Measurements from ENCODE around the gene FSIP1.

Gene FSIP1

DNA sequence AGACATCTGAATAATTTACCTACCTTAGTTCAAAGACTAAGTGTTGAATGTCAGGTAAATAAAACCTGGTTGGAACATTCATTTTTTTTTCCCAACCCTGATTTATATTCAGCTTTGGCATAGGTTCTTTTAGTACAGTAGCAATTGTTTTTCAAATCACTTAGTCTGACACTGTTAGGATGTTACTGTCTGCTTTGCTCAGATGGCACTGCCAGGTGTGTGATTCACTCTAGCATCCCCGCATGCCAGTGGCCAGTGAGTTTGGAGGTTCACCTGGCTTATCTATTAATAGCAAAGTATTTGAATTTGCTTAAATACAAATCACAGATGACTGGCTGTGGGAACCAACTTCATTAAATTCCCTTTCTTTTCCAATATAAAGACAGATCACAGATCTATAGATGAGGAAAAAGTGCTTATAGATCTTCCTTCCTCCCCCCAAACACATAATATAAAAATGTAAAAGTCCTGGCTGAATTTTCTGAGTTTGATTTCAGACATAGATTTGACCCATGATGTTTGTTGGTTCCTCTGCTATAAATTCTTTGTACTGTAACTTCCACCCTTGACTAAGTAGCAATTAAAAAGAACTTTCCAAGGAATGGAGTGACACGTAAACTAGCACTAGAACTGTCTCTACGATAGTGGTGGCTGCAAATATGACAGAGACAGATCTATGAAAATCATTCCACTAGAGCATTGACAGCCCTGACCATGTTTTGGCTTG lies 197.8 kb downstream of the FSIP1 start:
- Histone ChIP-seq H3K36me3 (ENCODE audit: control insufficient read depth, insufficient read depth, low read length) (peaks cover 61% of the 10 kb centered on the region), H3K9me3 (ENCODE audit: control insufficient read depth, insufficient read depth, low read length) (no peaks in the 10 kb centered on the region), H3K27ac (ENCODE audit: low read length) (no peak overlapping the region), H3K4me3 (ENCODE audit: low read length) (no peak overlapping the region), H3K4me1 (ENCODE audit: control insufficient read depth, insufficient read depth, low read length) (peaks cover 9% of the 10 kb centered on the region; the same call in 1 of the 2 replicates), H3K27me3 (ENCODE audit: control insufficient read depth, insufficient read depth, low read length) (no peaks in the 10 kb centered on the region)
- no peak for DNase-seq (ENCODE audit: low read depth, low spot score)
- no CpG with 5 or more reads among the region's 3 CpGs for WGBS (ENCODE audit: insufficient coverage, insufficient read length)

DNA sequence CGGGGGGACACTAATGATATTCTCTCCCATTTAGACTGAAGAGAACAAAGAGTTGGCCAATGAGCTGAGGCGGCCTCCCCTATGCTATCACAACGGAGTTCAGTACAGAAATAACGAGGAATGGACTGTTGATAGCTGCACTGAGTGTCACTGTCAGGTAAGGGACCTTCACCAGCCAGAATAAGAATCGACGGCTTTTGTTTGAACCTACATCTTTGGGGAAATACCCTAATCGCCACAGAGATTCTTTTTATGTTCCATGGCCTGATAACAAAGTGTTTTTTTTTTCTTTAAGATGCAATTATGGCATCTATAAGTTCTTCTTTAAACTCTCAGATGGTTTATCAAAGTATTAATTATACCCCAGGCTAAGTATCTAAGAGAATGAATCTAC lies 198.4 kb downstream of the FSIP1 start:
- Histone ChIP-seq H3K27ac (ENCODE audit: low read length) (no peak overlapping the region), H3K4me1 (ENCODE audit: control insufficient read depth, insufficient read depth, low read length) (peaks cover 9% of the 10 kb centered on the region; the same call in 1 of the 2 replicates), H3K36me3 (ENCODE audit: control insufficient read depth, insufficient read depth, low read length) (peaks cover 57% of the 10 kb centered on the region), H3K27me3 (ENCODE audit: control insufficient read depth, insufficient read depth, low read length) (no peaks in the 10 kb centered on the region), H3K4me3 (ENCODE audit: low read length) (no peak overlapping the region), H3K9me3 (ENCODE audit: control insufficient read depth, insufficient read depth, low read length) (no peaks in the 10 kb centered on the region)
- no CpG with 5 or more reads among the region's 7 CpGs for WGBS (ENCODE audit: insufficient coverage, insufficient read length)
- DNase-seq (ENCODE audit: low read depth, low spot score): no peak

DNA sequence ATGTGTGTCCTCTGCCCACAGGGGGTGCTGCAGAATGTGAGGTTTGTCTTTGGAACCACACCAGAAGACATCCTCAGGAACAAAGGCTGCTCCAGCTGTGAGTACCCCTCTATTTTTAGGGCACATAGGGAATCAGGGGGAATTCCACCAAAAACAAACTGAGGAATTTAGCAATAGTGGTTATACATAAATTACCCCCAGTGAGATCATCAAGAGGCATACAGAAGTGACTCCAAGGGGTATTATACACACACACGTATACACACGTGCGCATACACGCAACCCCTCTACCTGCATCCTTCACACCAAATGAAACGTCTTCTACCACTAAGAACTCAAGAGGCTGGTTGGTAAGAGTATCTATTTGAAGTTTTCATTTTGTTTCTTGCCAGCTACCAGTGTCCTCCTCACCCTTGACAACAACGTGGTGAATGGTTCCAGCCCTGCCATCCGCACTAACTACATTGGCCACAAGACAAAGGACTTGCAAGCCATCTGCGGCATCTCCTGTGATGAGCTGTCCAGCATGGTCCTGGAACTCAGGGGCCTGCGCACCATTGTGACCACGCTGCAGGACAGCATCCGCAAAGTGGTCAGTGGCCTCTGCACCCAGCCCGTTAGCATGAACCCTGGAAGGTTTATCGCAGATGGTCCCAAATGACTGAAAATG lies 198.9 kb downstream of the FSIP1 start:
- H3K4me3 ChIP-seq (ENCODE audit: low read length): no peak overlapping the region

DNA sequence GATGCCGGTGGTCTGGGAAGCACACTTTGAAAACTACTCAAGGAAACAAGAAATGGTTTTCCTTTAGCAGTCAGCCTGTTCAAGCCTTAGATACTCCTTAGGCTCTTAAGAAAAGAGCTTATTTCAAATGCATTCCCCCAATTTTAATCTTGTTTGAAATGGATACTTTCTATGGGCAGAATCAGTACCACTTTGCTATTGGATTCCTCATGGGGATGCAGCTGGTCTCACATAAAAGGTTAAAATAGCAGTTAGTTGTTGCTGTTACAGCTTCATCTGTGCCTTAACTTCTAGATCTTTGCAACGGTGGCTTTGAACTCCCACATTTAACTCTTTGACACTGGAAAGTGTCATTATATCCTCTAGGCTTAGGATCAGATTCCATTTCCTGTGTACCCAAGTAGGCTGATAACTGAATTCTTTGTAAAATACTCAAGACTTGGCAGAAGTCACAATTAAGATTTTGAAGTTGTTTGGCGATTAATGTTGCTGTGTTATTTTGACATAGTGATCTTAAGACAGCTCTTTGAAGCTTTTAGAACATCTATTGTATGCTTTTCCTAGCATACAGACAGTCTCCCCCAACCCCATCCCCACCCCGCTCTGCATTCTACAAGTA lies 199.6 kb downstream of the FSIP1 start:
- H3K36me3 ChIP-seq (ENCODE audit: control insufficient read depth, insufficient read depth, low read length): peaks cover 45% of the 10 kb centered on the region
- peaks cover 12% of the 10 kb centered on the region; the same call in 1 of the 2 replicates for H3K4me1 ChIP-seq (ENCODE audit: control insufficient read depth, insufficient read depth, low read length)
- WGBS (ENCODE audit: insufficient coverage, insufficient read length): no CpG with 5 or more reads among the region's 4 CpGs
- H3K27me3 ChIP-seq (ENCODE audit: control insufficient read depth, insufficient read depth, low read length): no peaks in the 10 kb centered on the region
- no peak for DNase-seq (ENCODE audit: low read depth, low spot score)
- no peaks in the 10 kb centered on the region for H3K9me3 ChIP-seq (ENCODE audit: control insufficient read depth, insufficient read depth, low read length)
- H3K4me3 ChIP-seq (ENCODE audit: low read length): no peak overlapping the region
- H3K27ac ChIP-seq (ENCODE audit: low read length): no peak overlapping the region

More for the DNA sequence above, 198.9 kb downstream of the FSIP1 start:
- Histone ChIP-seq H3K27ac (ENCODE audit: low read length) (no peak overlapping the region), H3K27me3 (ENCODE audit: control insufficient read depth, insufficient read depth, low read length) (no peaks in the 10 kb centered on the region), H3K36me3 (ENCODE audit: control insufficient read depth, insufficient read depth, low read length) (peaks cover 52% of the 10 kb centered on the region), H3K9me3 (ENCODE audit: control insufficient read depth, insufficient read depth, low read length) (no peaks in the 10 kb centered on the region), H3K4me1 (ENCODE audit: control insufficient read depth, insufficient read depth, low read length) (peaks cover 12% of the 10 kb centered on the region; the same call in 1 of the 2 replicates)
- WGBS (ENCODE audit: insufficient coverage, insufficient read length): no CpG with 5 or more reads among the region's 13 CpGs
- no peak for DNase-seq (ENCODE audit: low read depth, low spot score)

DNA sequence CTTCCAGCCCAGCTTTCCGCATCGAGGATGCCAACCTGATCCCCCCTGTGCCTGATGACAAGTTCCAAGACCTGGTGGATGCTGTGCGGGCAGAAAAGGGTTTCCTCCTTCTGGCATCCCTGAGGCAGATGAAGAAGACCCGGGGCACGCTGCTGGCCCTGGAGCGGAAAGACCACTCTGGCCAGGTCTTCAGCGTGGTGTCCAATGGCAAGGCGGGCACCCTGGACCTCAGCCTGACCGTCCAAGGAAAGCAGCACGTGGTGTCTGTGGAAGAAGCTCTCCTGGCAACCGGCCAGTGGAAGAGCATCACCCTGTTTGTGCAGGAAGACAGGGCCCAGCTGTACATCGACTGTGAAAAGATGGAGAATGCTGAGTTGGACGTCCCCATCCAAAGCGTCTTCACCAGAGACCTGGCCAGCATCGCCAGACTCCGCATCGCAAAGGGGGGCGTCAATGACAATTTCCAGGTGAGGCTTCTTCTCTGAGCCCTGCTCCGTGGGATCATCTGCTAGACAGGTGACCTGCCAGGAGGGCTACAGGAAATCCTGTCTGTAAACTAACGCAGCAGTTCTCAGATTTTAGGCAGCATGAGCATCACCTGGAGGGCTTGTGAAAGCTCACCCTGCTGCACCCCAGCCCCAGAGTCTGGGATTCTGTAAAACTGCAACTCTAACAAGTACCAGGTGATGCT lies 200.2 kb downstream of the FSIP1 start:
- no CpG with 5 or more reads among the region's 20 CpGs for WGBS (ENCODE audit: insufficient coverage, insufficient read length)
- Histone ChIP-seq H3K27ac (ENCODE audit: low read length) (no peak overlapping the region), H3K36me3 (ENCODE audit: control insufficient read depth, insufficient read depth, low read length) (peaks cover 41% of the 10 kb centered on the region), H3K9me3 (ENCODE audit: control insufficient read depth, insufficient read depth, low read length) (no peaks in the 10 kb centered on the region), H3K27me3 (ENCODE audit: control insufficient read depth, insufficient read depth, low read length) (no peaks in the 10 kb centered on the region), H3K4me1 (ENCODE audit: control insufficient read depth, insufficient read depth, low read length) (peaks cover 12% of the 10 kb centered on the region; the same call in 1 of the 2 replicates), H3K4me3 (ENCODE audit: low read length) (peak overlapping the region; percentile 3; the same call in 1 of the 2 replicates)
- no peak for DNase-seq (ENCODE audit: low read depth, low spot score)

DNA sequence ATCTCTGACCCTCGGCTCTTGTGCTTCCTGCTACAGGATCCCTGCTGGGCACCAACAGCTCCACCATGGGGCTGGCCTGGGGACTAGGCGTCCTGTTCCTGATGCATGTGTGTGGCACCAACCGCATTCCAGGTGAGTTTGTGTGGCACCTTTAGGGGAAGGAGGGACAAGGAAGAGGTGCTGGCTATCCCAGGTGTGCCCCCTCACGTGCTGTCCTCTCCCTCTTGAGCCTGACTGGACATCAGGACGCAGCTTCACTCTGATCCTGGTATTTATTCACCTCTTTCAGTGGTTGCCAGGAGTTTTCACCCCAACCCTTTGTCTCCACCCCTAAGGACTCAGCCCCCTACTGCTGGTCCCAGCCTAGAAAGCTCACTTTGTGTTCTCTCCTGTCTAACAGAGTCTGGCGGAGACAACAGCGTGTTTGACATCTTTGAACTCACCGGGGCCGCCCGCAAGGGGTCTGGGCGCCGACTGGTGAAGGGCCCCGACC lies 200.8 kb downstream of the FSIP1 start:
- Histone ChIP-seq H3K36me3 (ENCODE audit: control insufficient read depth, insufficient read depth, low read length) (peaks cover 37% of the 10 kb centered on the region), H3K27me3 (ENCODE audit: control insufficient read depth, insufficient read depth, low read length) (no peaks in the 10 kb centered on the region), H3K27ac (ENCODE audit: low read length) (no peak overlapping the region), H3K4me1 (ENCODE audit: control insufficient read depth, insufficient read depth, low read length) (peaks cover 12% of the 10 kb centered on the region; the same call in 1 of the 2 replicates), H3K9me3 (ENCODE audit: control insufficient read depth, insufficient read depth, low read length) (no peaks in the 10 kb centered on the region), H3K4me3 (ENCODE audit: low read length) (peak overlapping the region; percentile 39; the same call in 1 of the 2 replicates)
- DNase-seq (ENCODE audit: low read depth, low spot score): no peak
- WGBS (ENCODE audit: insufficient coverage, insufficient read length): no CpG with 5 or more reads among the region's 13 CpGs

DNA sequence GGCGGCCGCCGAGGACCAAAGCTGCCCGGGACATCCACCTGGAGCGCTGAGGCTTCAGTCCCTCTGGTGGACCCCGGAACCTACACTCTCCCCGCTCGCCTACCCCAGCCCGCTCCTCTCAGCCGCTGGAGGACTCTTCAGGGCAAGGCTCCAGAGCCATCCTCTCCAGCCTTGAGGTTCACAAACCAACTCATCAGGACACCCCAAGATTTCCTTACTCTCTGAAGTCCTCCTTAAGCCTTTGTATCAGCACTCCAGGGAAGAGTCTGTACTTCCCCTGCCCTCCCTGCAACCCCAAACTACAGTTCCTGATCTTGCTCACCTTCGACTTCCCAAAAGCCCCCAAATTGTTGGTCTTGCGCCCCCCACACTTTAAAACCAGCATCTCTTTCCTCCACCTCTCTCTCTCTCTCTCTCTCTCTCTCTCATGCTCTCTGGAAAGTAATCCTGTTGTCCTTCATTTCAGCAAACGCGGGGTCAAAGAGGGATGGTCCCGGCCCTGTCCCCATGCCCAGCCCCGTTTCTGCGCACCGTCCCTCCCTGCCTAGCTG lies 201.3 kb downstream of the FSIP1 start:
- Histone ChIP-seq H3K27me3 (ENCODE audit: control insufficient read depth, insufficient read depth, low read length) (no peaks in the 10 kb centered on the region), H3K9me3 (ENCODE audit: control insufficient read depth, insufficient read depth, low read length) (no peaks in the 10 kb centered on the region), H3K36me3 (ENCODE audit: control insufficient read depth, insufficient read depth, low read length) (peaks cover 32% of the 10 kb centered on the region), H3K4me1 (ENCODE audit: control insufficient read depth, insufficient read depth, low read length) (peaks cover 12% of the 10 kb centered on the region; the same call in 1 of the 2 replicates), H3K4me3 (ENCODE audit: low read length) (peak overlapping the region; percentile 39; the same call in 1 of the 2 replicates), H3K27ac (ENCODE audit: low read length) (no peak overlapping the region)
- WGBS (ENCODE audit: insufficient coverage, insufficient read length): no CpG with 5 or more reads among the region's 18 CpGs
- no peak for DNase-seq (ENCODE audit: low read depth, low spot score)

DNA sequence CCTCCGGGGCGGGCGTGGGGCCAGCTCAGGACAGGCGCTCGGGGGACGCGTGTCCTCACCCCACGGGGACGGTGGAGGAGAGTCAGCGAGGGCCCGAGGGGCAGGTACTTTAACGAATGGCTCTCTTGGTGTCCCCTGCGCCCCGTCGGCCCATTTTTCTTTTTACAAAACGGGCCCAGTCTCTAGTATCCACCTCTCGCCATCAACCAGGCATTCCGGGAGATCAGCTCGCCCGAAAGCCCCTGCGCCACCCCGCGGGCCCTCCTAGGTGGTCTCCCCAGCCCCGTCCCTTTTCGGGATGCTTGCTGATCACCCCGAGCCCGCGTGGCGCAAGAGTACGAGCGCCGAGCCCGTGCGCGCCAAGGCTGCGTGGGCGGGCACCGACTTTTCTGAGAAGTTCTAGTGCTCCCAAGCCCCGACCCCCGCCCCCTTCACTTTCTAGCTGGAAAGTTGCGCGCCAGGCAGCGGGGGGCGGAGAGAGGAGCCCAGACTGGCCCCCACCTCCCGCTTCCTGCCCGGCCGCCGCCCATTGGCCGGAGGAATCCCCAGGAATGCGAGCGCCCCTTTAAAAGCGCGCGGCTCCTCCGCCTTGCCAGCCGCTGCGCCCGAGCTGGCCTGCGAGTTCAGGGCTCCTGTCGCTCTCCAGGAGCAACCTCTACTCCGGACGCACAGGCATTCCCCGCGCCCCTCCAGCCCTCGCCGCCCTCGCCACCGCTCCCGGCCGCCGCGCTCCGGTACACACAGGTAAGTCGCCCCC lies 202.0 kb downstream of the FSIP1 start, which contains the start of gene THBS1:
THBS1 (plus strand) TSS at position 595 of the 757 bp plus-strand sequence. CDS start 779 bp downstream, outside the sequence.
- H3K36me3 ChIP-seq (ENCODE audit: control insufficient read depth, insufficient read depth, low read length): peaks cover 26% of the 10 kb centered on the region
- peaks cover 12% of the 10 kb centered on the region; the same call in 1 of the 2 replicates for H3K4me1 ChIP-seq (ENCODE audit: control insufficient read depth, insufficient read depth, low read length)
- no CpG with 5 or more reads among the region's 74 CpGs for WGBS (ENCODE audit: insufficient coverage, insufficient read length)
- peak; percentile 75 for DNase-seq (ENCODE audit: low read depth, low spot score)
- H3K4me3 ChIP-seq (ENCODE audit: low read length): peak within 1 kb of the TSS; percentile 50; the same call in 1 of the 2 replicates
- H3K27ac ChIP-seq (ENCODE audit: low read length): no peak within 1 kb of the TSS
- no peaks in the 10 kb centered on the region for H3K27me3 ChIP-seq (ENCODE audit: control insufficient read depth, insufficient read depth, low read length)
- no peaks in the 10 kb centered on the region for H3K9me3 ChIP-seq (ENCODE audit: control insufficient read depth, insufficient read depth, low read length)

DNA sequence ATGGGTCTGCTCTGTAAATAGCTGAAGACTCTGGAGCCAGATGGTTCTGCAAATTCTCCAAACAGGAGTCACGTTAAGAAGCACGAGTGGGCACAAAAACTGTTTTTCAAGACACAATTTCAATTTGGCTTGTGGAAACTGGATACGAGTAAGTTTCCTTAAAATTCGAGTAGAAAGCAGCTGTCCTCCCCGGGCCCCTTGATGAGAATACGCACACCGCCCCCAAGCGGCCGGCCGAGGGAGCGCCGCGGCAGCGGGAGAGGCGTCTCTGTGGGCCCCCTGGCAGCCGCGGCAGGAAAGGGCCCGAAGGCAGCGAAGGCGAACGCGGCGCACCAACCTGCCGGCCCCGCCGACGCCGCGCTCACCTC lies 202.5 kb downstream of the FSIP1 start:
- peak overlapping the region; percentile 50; the same call in 1 of the 2 replicates for H3K4me3 ChIP-seq (ENCODE audit: low read length)
- WGBS (ENCODE audit: insufficient coverage, insufficient read length): no CpG with 5 or more reads among the region's 29 CpGs
- H3K4me1 ChIP-seq (ENCODE audit: control insufficient read depth, insufficient read depth, low read length): peaks cover 12% of the 10 kb centered on the region; the same call in 1 of the 2 replicates
- DNase-seq (ENCODE audit: low read depth, low spot score): peak; percentile 58
- peaks cover 20% of the 10 kb centered on the region for H3K36me3 ChIP-seq (ENCODE audit: control insufficient read depth, insufficient read depth, low read length)
- no peaks in the 10 kb centered on the region for H3K9me3 ChIP-seq (ENCODE audit: control insufficient read depth, insufficient read depth, low read length)
- H3K27me3 ChIP-seq (ENCODE audit: control insufficient read depth, insufficient read depth, low read length): no peaks in the 10 kb centered on the region
- no peak overlapping the region for H3K27ac ChIP-seq (ENCODE audit: low read length)
